Trophoblast cell (in vitro differentiated cells and primary cell): ENCODE data around the gene ENSA.
"Not testable (repeated sequence)": the region's sequence is repeated elsewhere in the genome, so short reads cannot be mapped to it uniquely, and the experiment has no call there.

Experiments used
- DNase-seq, 2 donors: peaks; one replicate each; pipeline ENCODE4 v3.0.0-alpha.2; 2016
- H2AFZ ChIP-seq: 2 replicates; pipeline ENCODE4 v1.6.1; 2013; ENCODE audit warnings: low read length, moderate library complexity, mild to moderate bottlenecking; ENCODE audit not compliant: insufficient read depth, poor library complexity
- H2AK5ac ChIP-seq: 2 replicates; pipeline ENCODE4 v1.6.1; 2013; ENCODE audit warnings: mild to moderate bottlenecking, low read length
- H2BK120ac ChIP-seq: 2 replicates; pipeline ENCODE4 v1.6.1; 2013; ENCODE audit warnings: low read length, mild to moderate bottlenecking, moderate library complexity; ENCODE audit not compliant: insufficient read depth, poor library complexity
- H2BK12ac ChIP-seq: 2 replicates; pipeline ENCODE4 v1.6.1; 2013; ENCODE audit warnings: mild to moderate bottlenecking, low read length, moderate library complexity
- H2BK5ac ChIP-seq: 2 replicates; pipeline ENCODE4 v1.6.1; 2013; ENCODE audit warnings: low read length, low read depth, moderate library complexity, mild to moderate bottlenecking; ENCODE audit not compliant: poor library complexity
- H3K14ac ChIP-seq: 2 replicates; pipeline ENCODE4 v1.6.1; 2013; ENCODE audit warnings: mild to moderate bottlenecking, low read length
- H3K18ac ChIP-seq: 2 replicates; pipeline ENCODE4 v1.6.1; 2013; ENCODE audit warnings: mild to moderate bottlenecking, low read length
- H3K23ac ChIP-seq: 2 replicates; pipeline ENCODE4 v1.6.1; 2013; ENCODE audit warnings: low read length
- H3K27ac ChIP-seq: 2 replicates; pipeline ENCODE4 v1.5.1; 2013; ENCODE audit warnings: low read depth, mild to moderate bottlenecking, inconsistent platforms, low read length, moderate library complexity
- H3K27me3 ChIP-seq: 2 replicates; pipeline ENCODE4 v1.6.1; 2013; ENCODE audit warnings: inconsistent platforms, mild to moderate bottlenecking, low read length, moderate library complexity; ENCODE audit not compliant: insufficient read depth
- H3K36me3 ChIP-seq, 2 experiments: 1 replicate in 1 of 2; 2 replicates in 1 of 2; pipeline ENCODE4 v1.6.1; 2013; ENCODE audit warnings: low read length in 2 of 2, mild to moderate bottlenecking in 2 of 2, moderate library complexity in 1 of 2; ENCODE audit not compliant: insufficient read depth in 2 of 2, control insufficient read depth in 1 of 2
- H3K4ac ChIP-seq: 2 replicates; pipeline ENCODE4 v1.6.1; 2013; ENCODE audit warnings: low read depth, mild to moderate bottlenecking, low read length, moderate library complexity
- H3K4me1 ChIP-seq, 2 experiments: 1 replicate in 1 of 2; 2 replicates in 1 of 2; pipeline ENCODE4 v1.6.1; 2013; ENCODE audit warnings: low read length in 2 of 2, mild to moderate bottlenecking in 2 of 2, moderate library complexity in 1 of 2; ENCODE audit not compliant: insufficient read depth in 2 of 2, control insufficient read depth in 1 of 2
- H3K4me2 ChIP-seq: 2 replicates; pipeline ENCODE4 v1.6.1; 2013; ENCODE audit warnings: inconsistent platforms, mild to moderate bottlenecking, low read length, moderate library complexity
- H3K4me3 ChIP-seq: 2 replicates; pipeline ENCODE4 v1.5.1; 2013; ENCODE audit warnings: mild to moderate bottlenecking, low read depth, low read length, inconsistent platforms
- H3K79me1 ChIP-seq: one replicate; pipeline ENCODE4 v1.6.1; 2013; ENCODE audit warnings: low read length
- H3K79me2 ChIP-seq: 2 replicates; pipeline ENCODE4 v1.6.1; 2013; ENCODE audit warnings: low read length, mild to moderate bottlenecking; ENCODE audit not compliant: control insufficient read depth, insufficient read depth, poor library complexity
- H3K9ac ChIP-seq: 2 replicates; pipeline ENCODE4 v1.6.1; 2013; ENCODE audit warnings: mild to moderate bottlenecking, low read length
- H3K9me3 ChIP-seq: 2 replicates; pipeline ENCODE4 v1.6.1; 2013; ENCODE audit warnings: low read depth, mild to moderate bottlenecking, control low read depth, inconsistent platforms, low read length; ENCODE audit not compliant: insufficient read depth
- H4K12ac ChIP-seq: 2 replicates; pipeline ENCODE4 v1.6.1; 2013; ENCODE audit warnings: low read depth, mild to moderate bottlenecking, low read length, moderate library complexity
- H4K8ac ChIP-seq: 2 replicates; pipeline ENCODE4 v1.6.1; 2013; ENCODE audit warnings: low read depth, mild to moderate bottlenecking, low read length, moderate library complexity
- H4K91ac ChIP-seq: one replicate; pipeline ENCODE4 v1.6.1; 2013; ENCODE audit warnings: low read depth, mild to moderate bottlenecking, low read length, moderate library complexity
- WGBS: extraction: QIAGEN DNeasy Blood & Tissue Kit; methylation state at CpG from one replicate; pipeline ENCODE4 v1.1.7; 2013; ENCODE audit warnings: missing lambda C conversion rate; ENCODE audit not compliant: insufficient read length, insufficient coverage; ENCODE audit errors: extremely low coverage; 5-methylcytosine and 5-hydroxymethylcytosine counted together

Gene ENSA

GRCh38 chr1:150596976-150597375 is 32.4 kb downstream of the ENSA start:
- Histone ChIP-seq H2BK12ac (no peak overlapping the region), H3K18ac (no peak overlapping the region), H3K9ac (no peak overlapping the region), H2BK5ac (no peak overlapping the region), H3K27ac (no peak overlapping the region), H2BK120ac (no peak overlapping the region), H3K4me2 (no peak overlapping the region), H3K9me3 (no peaks in the 10 kb centered on the region), H3K36me3 (peaks cover 3 to 6% of the 10 kb centered on the region in 2 experiments), H3K4ac (no peak overlapping the region), H3K4me1 (no peaks in the 10 kb centered on the region), H3K4me3 (no peak overlapping the region), H4K12ac (no peak overlapping the region), H3K23ac (no peak overlapping the region), H4K8ac (no peak overlapping the region), H3K79me2 (no peaks in the 10 kb centered on the region), H3K79me1 (no peaks in the 10 kb centered on the region), H2AK5ac (no peak overlapping the region), H3K14ac (no peak overlapping the region), H2AFZ (no peak overlapping the region), H3K27me3 (no peaks in the 10 kb centered on the region), H4K91ac (no peak overlapping the region)
- DNase-seq = no peak
- no CpG with 5 or more reads among the region's 3 CpGs for WGBS

- H3K4me3 ChIP-seq = no peak overlapping the region
- peaks cover 3 to 6% of the 10 kb centered on the region in 2 experiments for H3K36me3 ChIP-seq
- no peak overlapping the region for H3K18ac ChIP-seq
- H3K79me1 ChIP-seq = no peaks in the 10 kb centered on the region
- H3K4me1 ChIP-seq = no peaks in the 10 kb centered on the region
- DNase-seq = no peak
- H4K12ac ChIP-seq = no peak overlapping the region
- H2AFZ ChIP-seq = no peak overlapping the region
- H4K91ac ChIP-seq = no peak overlapping the region
- WGBS = no CpG with 5 or more reads among the region's 7 CpGs
- no peaks in the 10 kb centered on the region for H3K9me3 ChIP-seq
- H2AK5ac ChIP-seq = no peak overlapping the region
- H2BK120ac ChIP-seq = no peak overlapping the region
- H3K23ac ChIP-seq = no peak overlapping the region
- H3K27ac ChIP-seq = no peak overlapping the region
- H3K79me2 ChIP-seq = no peaks in the 10 kb centered on the region
- H3K14ac ChIP-seq = no peak overlapping the region
- H3K4me2 ChIP-seq = no peak overlapping the region
- no peak overlapping the region for H3K9ac ChIP-seq
- H3K4ac ChIP-seq = no peak overlapping the region
- no peak overlapping the region for H4K8ac ChIP-seq
- H3K27me3 ChIP-seq = no peaks in the 10 kb centered on the region
- H2BK5ac ChIP-seq = no peak overlapping the region
- no peak overlapping the region for H2BK12ac ChIP-seq
Observed at GRCh38 chr1:150596095-150596892, 33.1 kb downstream of the ENSA start.

GRCh38 chr1:150582371-150582770 is 47.0 kb downstream of the ENSA start:
- H3K23ac ChIP-seq = no peak overlapping the region
- peaks cover 0 to 6% of the 10 kb centered on the region in 2 experiments for H3K36me3 ChIP-seq
- H3K18ac ChIP-seq = no peak overlapping the region
- no peak overlapping the region for H2BK12ac ChIP-seq
- peaks cover 13% of the 10 kb centered on the region for H3K79me2 ChIP-seq
- no peak overlapping the region for H3K9ac ChIP-seq
- no peaks in the 10 kb centered on the region for H3K4me1 ChIP-seq
- H3K14ac ChIP-seq = no peak overlapping the region
- no peak overlapping the region for H3K4me3 ChIP-seq
- no peak overlapping the region for H3K4me2 ChIP-seq
- H2BK5ac ChIP-seq = no peak overlapping the region
- peaks cover 15% of the 10 kb centered on the region for H3K79me1 ChIP-seq
- no peak overlapping the region for H3K27ac ChIP-seq
- no peak overlapping the region for H2BK120ac ChIP-seq
- H3K9me3 ChIP-seq = no peaks in the 10 kb centered on the region
- no peak for DNase-seq
- no peak overlapping the region for H4K12ac ChIP-seq
- no CpG with 5 or more reads among the region's 2 CpGs for WGBS
- no peak overlapping the region for H2AK5ac ChIP-seq
- no peak overlapping the region for H4K91ac ChIP-seq
- H3K27me3 ChIP-seq = no peaks in the 10 kb centered on the region
- H4K8ac ChIP-seq = no peak overlapping the region
- H2AFZ ChIP-seq = no peak overlapping the region
- H3K4ac ChIP-seq = no peak overlapping the region

- H2BK5ac ChIP-seq, H4K8ac ChIP-seq, H3K4ac ChIP-seq, H2AK5ac ChIP-seq, H3K36me3 ChIP-seq, H4K12ac ChIP-seq, H3K4me3 ChIP-seq, H3K9ac ChIP-seq, H3K27ac ChIP-seq, H3K23ac ChIP-seq, DNase-seq, H3K14ac ChIP-seq, H3K18ac ChIP-seq, H3K4me1 ChIP-seq, H3K27me3 ChIP-seq, H2AFZ ChIP-seq, H2BK120ac ChIP-seq, H3K4me2 ChIP-seq, H4K91ac ChIP-seq, H2BK12ac ChIP-seq, H3K9me3 ChIP-seq: not testable (repeated sequence)
- WGBS = no CpG with 5 or more reads among the region's 14 CpGs
- H3K79me2 ChIP-seq = peaks cover 16% of the 10 kb centered on the region
- H3K79me1 ChIP-seq = peaks cover 15% of the 10 kb centered on the region
Observed at GRCh38 chr1:150581962-150582361, 47.5 kb downstream of the ENSA start.
